WTC11 (cell line): Measurements from ENCODE around the gene UBAP2L. TPM values are rescaled to one million over a fixed set of nuclear protein-coding genes. Genes with fewer than 3 reads are reported as not detected.

Source experiments
- ATAC-seq: fragments of 200-7000 bp; cut with Tn5 transposase; 2 replicates; pipeline ENCODE4 v1.10.0; 2021; ENCODE audit warnings: mild to moderate bottlenecking, moderate library complexity
- CTCF ChIA-PET: fragments of 300-600 bp; sonication (Branson Sonifier 250); formaldehyde crosslinking; loops from one replicate; lab custom pipeline; 2021; ENCODE audit warnings: antibody characterized with exemption; lab: Charles Lee
- POLR2A ChIA-PET: fragments of 350-600 bp; sonication (Branson Sonifier 250); formaldehyde crosslinking; loops from one replicate; lab custom pipeline; 2021; ENCODE audit warnings: antibody characterized with exemption; lab: Charles Lee
- DNase-seq: peaks from one replicate; pipeline ENCODE4 v3.0.0; 2021; ENCODE audit warnings: low spot score
- H3K27ac Mint-ChIP-seq: 2 replicates; pipeline ENCODE4 v1.8.0; 2021; ENCODE audit warnings: mixed read lengths
- H3K27me3 Mint-ChIP-seq: 2 replicates; pipeline ENCODE4 v1.8.0; 2021; ENCODE audit warnings: low read depth, mild to moderate bottlenecking, moderate library complexity, mixed read lengths
- H3K36me3 Mint-ChIP-seq: 2 replicates; pipeline ENCODE4 v1.8.0; 2021; ENCODE audit warnings: mixed read lengths
- H3K4me1 Mint-ChIP-seq: 2 replicates; pipeline ENCODE4 v1.8.0; 2022; ENCODE audit warnings: mixed read lengths
- H3K4me3 Mint-ChIP-seq: 2 replicates; pipeline ENCODE4 v1.8.0; 2021; ENCODE audit warnings: mild to moderate bottlenecking, moderate library complexity, mixed read lengths
- H3K9me3 Mint-ChIP-seq: 2 replicates; pipeline ENCODE4 v1.8.0; 2021; ENCODE audit warnings: mixed read lengths
- ARID4B ChIP-seq: sonication (generic); formaldehyde crosslinking; IDR thresholded peaks from 2 replicates; pipeline ENCODE4 v1.8.0; 2023; ENCODE audit warnings: missing genetic modification reagents, mild to moderate bottlenecking, borderline replicate concordance
- ATF6 ChIP-seq: sonication (generic); formaldehyde crosslinking; IDR thresholded peaks from 2 replicates; pipeline ENCODE4 v1.8.1; 2023; ENCODE audit warnings: mild to moderate bottlenecking, missing genetic modification reagents
- CREM ChIP-seq: sonication (generic); formaldehyde crosslinking; IDR thresholded peaks from 2 replicates; pipeline ENCODE4 v1.8.1; 2022; ENCODE audit warnings: mild to moderate bottlenecking, missing genetic modification reagents, moderate library complexity
- EMX1 ChIP-seq: fragments of 250-450 bp; sonication (Bioruptor Pico); IDR thresholded peaks from 2 replicates; pipeline ENCODE4 v1.8.0; 2021; ENCODE audit warnings: mild to moderate bottlenecking
- ETV6 ChIP-seq: sonication (generic); formaldehyde crosslinking; IDR thresholded peaks from 2 replicates; pipeline ENCODE4 v1.8.1; 2022; ENCODE audit warnings: mild to moderate bottlenecking, missing genetic modification reagents
- FOXJ3 ChIP-seq: sonication (generic); formaldehyde crosslinking; IDR thresholded peaks from 2 replicates; pipeline ENCODE4 v1.9.0; 2021; ENCODE audit warnings: missing genetic modification reagents, mild to moderate bottlenecking, borderline replicate concordance
- GABPB1 ChIP-seq: sonication (generic); formaldehyde crosslinking; IDR thresholded peaks from 2 replicates; pipeline ENCODE4 v1.8.1; 2023; ENCODE audit warnings: mild to moderate bottlenecking, missing genetic modification reagents
- IRF2 ChIP-seq: sonication (generic); formaldehyde crosslinking; IDR thresholded peaks from 2 replicates; pipeline ENCODE4 v1.8.0; 2022; ENCODE audit warnings: low read depth, missing genetic modification reagents, borderline replicate concordance
- NR1H2 ChIP-seq: sonication (generic); formaldehyde crosslinking; IDR thresholded peaks from 2 replicates; pipeline ENCODE4 v1.9.0; 2021; ENCODE audit warnings: mild to moderate bottlenecking, moderate library complexity, missing genetic modification reagents
- SOX15 ChIP-seq: fragments of 250-450 bp; sonication (Bioruptor Pico); IDR thresholded peaks from 2 replicates; pipeline ENCODE4 v1.9.0; 2021; ENCODE audit warnings: mild to moderate bottlenecking
- SP1 ChIP-seq: sonication (generic); formaldehyde crosslinking; conservative IDR thresholded peaks from 2 replicates; pipeline ENCODE4 v1.8.1; 2022; ENCODE audit warnings: missing genetic modification reagents
- STAT6 ChIP-seq: sonication (generic); formaldehyde crosslinking; conservative IDR thresholded peaks from 2 replicates; pipeline ENCODE4 v1.8.1; 2023; ENCODE audit warnings: mild to moderate bottlenecking, low read depth, missing genetic modification reagents, moderate library complexity
- TEAD4 ChIP-seq: sonication (generic); formaldehyde crosslinking; IDR thresholded peaks from 2 replicates; pipeline ENCODE4 v1.8.0; 2022; ENCODE audit warnings: mild to moderate bottlenecking, missing genetic modification reagents
- ZNF219 ChIP-seq: sonication (generic); formaldehyde crosslinking; IDR thresholded peaks from 2 replicates; pipeline ENCODE4 v1.8.0; 2023; ENCODE audit warnings: missing genetic modification reagents, mild to moderate bottlenecking, borderline replicate concordance
- ZNF317 ChIP-seq: sonication (generic); formaldehyde crosslinking; IDR thresholded peaks from 2 replicates; pipeline ENCODE4 v1.8.1; 2023; ENCODE audit warnings: low read depth, mild to moderate bottlenecking, moderate library complexity, missing genetic modification reagents, borderline replicate concordance
- ZNF396 ChIP-seq: fragments of 250-450 bp; sonication (Bioruptor Pico); IDR thresholded peaks from 2 replicates; pipeline ENCODE4 v1.8.0; 2021; ENCODE audit warnings: mild to moderate bottlenecking, moderate library complexity, borderline replicate concordance
- total RNA-seq: library from RNA; stranded (reverse); gene quantifications from 3 replicates; pipeline ENCODE4 v1.2.3, GENCODE V29; 2021
- TF ChIP-seq, protein P1 (sequence below): fragments of 250-450 bp; sonication (Bioruptor Pico); IDR thresholded peaks from 2 replicates; pipeline ENCODE4 v1.9.0; 2021; ENCODE audit warnings: moderate library complexity, mild to moderate bottlenecking, inconsistent platforms, borderline replicate concordance
- TF ChIP-seq, protein P2 (sequence below): sonication (generic); formaldehyde crosslinking; IDR thresholded peaks from 2 replicates; pipeline ENCODE4 v1.8.0; 2022; ENCODE audit warnings: mild to moderate bottlenecking, missing genetic modification reagents

The UBAP2L gene
- total RNA-seq, 1 experiment from 2014 or later = 205 TPM

DNA sequence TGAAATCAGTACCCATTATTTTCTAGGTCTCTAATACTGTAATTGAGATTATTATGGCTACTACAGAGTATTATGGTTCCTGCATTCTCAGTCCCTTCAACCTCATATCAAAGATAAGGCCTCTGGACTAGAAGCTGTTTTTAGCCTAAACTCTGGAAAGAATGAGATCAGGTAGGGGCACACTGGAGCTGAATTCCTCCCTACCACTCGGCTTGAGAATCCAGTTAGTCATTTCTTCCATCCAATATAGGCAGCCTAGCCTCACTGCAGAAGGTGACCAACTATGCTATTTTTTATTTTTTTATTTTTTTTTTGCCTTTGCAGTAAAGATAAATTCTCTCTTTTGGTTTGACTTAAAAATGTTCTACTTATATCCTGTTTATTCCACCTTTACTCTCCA is 43.7 kb downstream of the UBAP2L start:
- CTCF ChIA-PET = interaction anchor here (1.1 to 1.8 kb wide), 2 partner anchors 20 to 70 kb away, joined by 3 to 6 read pairs; no protein-coding TSS in a partner anchor
- POLR2A ChIA-PET = no interaction called here
- Mint-ChIP-seq H3K9me3 (no peaks in the 10 kb centered on the region), H3K27me3 (no peaks in the 10 kb centered on the region), H3K36me3 (peaks cover 62% of the 10 kb centered on the region), H3K4me1 (no peaks in the 10 kb centered on the region), H3K4me3 (no peak overlapping the region), H3K27ac (no peak overlapping the region)
- TF ChIP-seq ARID4B (CRISPR knock-in tag) (no peak), TEAD4 (CRISPR knock-in tag) (no peak), EMX1 (CRISPR knock-in tag) (no peak), SP1 (CRISPR knock-in tag) (no peak), FOXJ3 (CRISPR knock-in tag) (no peak), ZNF396 (CRISPR knock-in tag) (no peak), IRF2 (no peak), GABPB1 (CRISPR knock-in tag) (no peak), STAT6 (CRISPR knock-in tag) (no peak)
- TF ChIP-seq, protein P1, sequence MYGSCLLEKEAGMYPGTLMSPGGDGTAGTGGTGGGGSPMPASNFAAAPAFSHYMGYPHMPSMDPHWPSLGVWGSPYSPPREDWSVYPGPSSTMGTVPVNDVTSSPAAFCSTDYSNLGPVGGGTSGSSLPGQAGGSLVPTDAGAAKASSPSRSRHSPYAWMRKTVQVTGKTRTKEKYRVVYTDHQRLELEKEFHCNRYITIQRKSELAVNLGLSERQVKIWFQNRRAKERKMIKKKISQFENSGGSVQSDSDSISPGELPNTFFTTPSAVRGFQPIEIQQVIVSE (CRISPR knock-in tag) = no peak
- DNase-seq (no peak), ATAC-seq (no peak)

GRCh38 chr1:154265586-154265985 is 44.8 kb downstream of the UBAP2L start:
- no peak overlapping the region for H3K4me3 Mint-ChIP-seq
- no peak overlapping the region for H3K27ac Mint-ChIP-seq
- ATAC-seq = no peak
- DNase-seq = no peak
- H3K4me1 Mint-ChIP-seq = no peaks in the 10 kb centered on the region
- no peaks in the 10 kb centered on the region for H3K9me3 Mint-ChIP-seq
- ChIA-PET CTCF (interaction anchor here (1.1 to 1.8 kb wide), 2 partner anchors 19 to 69 kb away, joined by 3 to 6 read pairs; no protein-coding TSS in a partner anchor), POLR2A (no interaction called here)
- TF ChIP-seq ZNF219 (no peak), ZNF317 (no peak), NR1H2 (CRISPR knock-in tag) (no peak), CREM (CRISPR knock-in tag) (no peak), FOXJ3 (CRISPR knock-in tag) (no peak), SOX15 (no peak), ATF6 (CRISPR knock-in tag) (no peak), ETV6 (CRISPR knock-in tag) (no peak)
- TF ChIP-seq, protein P2, sequence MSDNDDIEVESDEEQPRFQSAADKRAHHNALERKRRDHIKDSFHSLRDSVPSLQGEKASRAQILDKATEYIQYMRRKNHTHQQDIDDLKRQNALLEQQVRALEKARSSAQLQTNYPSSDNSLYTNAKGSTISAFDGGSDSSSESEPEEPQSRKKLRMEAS (CRISPR knock-in tag) = no peak
- TF ChIP-seq, protein P1 (CRISPR knock-in tag) = no peak
- H3K36me3 Mint-ChIP-seq = peaks cover 55% of the 10 kb centered on the region
- H3K27me3 Mint-ChIP-seq = no peaks in the 10 kb centered on the region
